ENCODE data around the gene ZNF598.

DNA sequence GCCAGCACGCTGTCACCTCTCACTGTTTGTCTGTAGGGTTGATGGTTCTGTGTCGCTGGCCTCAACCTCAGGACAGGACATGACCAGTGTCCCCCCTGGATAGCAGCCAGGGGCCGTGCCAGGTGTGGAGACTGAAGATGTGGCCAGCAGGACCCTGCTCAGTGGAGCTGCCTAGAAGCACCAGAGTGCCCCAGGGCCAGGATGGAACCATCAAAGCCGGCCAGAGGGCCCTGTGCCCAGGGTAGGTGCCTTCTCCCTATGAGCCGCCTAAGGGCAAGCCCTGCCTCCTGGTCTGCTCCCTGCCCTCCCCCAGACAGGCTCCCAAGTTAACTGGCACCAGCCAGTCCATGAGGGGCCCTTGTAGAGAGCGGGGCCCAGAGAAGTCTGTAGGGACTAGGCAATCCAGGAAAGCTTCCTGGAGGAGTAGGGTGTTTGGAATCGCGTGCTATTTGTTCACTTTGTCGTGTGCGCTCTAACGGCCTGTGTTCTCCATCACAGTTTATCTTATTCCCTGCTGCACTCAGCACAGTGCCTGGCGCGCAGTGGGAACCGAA is 50.8 kb downstream of the ZNF598 start:
- TF ChIP-seq RXRB (CRISPR knock-in tag; IDR thresholded peaks at IDR 0.05; ENCODE audit: borderline replicate concordance) (no peak), ZBTB7A (CRISPR knock-in tag; IDR thresholded peaks at IDR 0.05) (no peak), ZNF335 (CRISPR knock-in tag; IDR thresholded peaks at IDR 0.05) (no peak), ZFP1 (CRISPR knock-in tag; IDR thresholded peaks at IDR 0.05) (no peak), CEBPB (IDR thresholded peaks at IDR 0.05; ENCODE audit: borderline replicate concordance, low read depth, low read length) (no peak), BRCA1 (CRISPR knock-in tag; IDR thresholded peaks at IDR 0.05) (no peak)
- TF ChIP-seq, protein P1, sequence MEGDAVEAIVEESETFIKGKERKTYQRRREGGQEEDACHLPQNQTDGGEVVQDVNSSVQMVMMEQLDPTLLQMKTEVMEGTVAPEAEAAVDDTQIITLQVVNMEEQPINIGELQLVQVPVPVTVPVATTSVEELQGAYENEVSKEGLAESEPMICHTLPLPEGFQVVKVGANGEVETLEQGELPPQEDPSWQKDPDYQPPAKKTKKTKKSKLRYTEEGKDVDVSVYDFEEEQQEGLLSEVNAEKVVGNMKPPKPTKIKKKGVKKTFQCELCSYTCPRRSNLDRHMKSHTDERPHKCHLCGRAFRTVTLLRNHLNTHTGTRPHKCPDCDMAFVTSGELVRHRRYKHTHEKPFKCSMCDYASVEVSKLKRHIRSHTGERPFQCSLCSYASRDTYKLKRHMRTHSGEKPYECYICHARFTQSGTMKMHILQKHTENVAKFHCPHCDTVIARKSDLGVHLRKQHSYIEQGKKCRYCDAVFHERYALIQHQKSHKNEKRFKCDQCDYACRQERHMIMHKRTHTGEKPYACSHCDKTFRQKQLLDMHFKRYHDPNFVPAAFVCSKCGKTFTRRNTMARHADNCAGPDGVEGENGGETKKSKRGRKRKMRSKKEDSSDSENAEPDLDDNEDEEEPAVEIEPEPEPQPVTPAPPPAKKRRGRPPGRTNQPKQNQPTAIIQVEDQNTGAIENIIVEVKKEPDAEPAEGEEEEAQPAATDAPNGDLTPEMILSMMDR (CRISPR knock-in tag; IDR thresholded peaks at IDR 0.05), result no peak
- TF ChIP-seq, protein P2, sequence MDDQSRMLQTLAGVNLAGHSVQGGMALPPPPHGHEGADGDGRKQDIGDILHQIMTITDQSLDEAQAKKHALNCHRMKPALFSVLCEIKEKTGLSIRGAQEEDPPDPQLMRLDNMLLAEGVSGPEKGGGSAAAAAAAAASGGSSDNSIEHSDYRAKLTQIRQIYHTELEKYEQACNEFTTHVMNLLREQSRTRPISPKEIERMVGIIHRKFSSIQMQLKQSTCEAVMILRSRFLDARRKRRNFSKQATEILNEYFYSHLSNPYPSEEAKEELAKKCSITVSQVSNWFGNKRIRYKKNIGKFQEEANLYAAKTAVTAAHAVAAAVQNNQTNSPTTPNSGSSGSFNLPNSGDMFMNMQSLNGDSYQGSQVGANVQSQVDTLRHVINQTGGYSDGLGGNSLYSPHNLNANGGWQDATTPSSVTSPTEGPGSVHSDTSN (CRISPR knock-in tag; IDR thresholded peaks at IDR 0.05; ENCODE audit: borderline replicate concordance), result no peak

Measured in HepG2 (cell line).